ENCODE results near the gene DEK.
"Not testable (repeated sequence)": the region's sequence is repeated elsewhere in the genome, so short reads cannot be mapped to it uniquely, and the experiment has no call there.

The DEK gene

GRCh38 chr6:18192026-18192425 is 72.3 kb downstream of the DEK start:
- no peak for DNase-seq

GRCh38 chr6:18189196-18189595 is 75.1 kb downstream of the DEK start:
- no peak for DNase-seq

GRCh38 chr6:18187701-18188100 is 76.6 kb downstream of the DEK start:
- no peak for DNase-seq

- DNase-seq = no peak
Measured at GRCh38 chr6:18186540-18187250, 77.6 kb downstream of the DEK start.

GRCh38 chr6:18186033-18186432 is 78.3 kb downstream of the DEK start:
- DNase-seq = no peak

GRCh38 chr6:18185624-18186023 is 78.7 kb downstream of the DEK start:
- DNase-seq = no peak

GRCh38 chr6:18183766-18184165 is 80.6 kb downstream of the DEK start:
- no peak for DNase-seq

- DNase-seq = no peak
Measured at GRCh38 chr6:18182568-18182967, 81.8 kb downstream of the DEK start.

- DNase-seq = no peak
Measured at GRCh38 chr6:18179770-18180356, 84.5 kb downstream of the DEK start.

- no peak for DNase-seq
Measured at GRCh38 chr6:18178960-18179615, 85.2 kb downstream of the DEK start.

- DNase-seq = no peak
Measured at GRCh38 chr6:18177286-18177965, 86.9 kb downstream of the DEK start.

GRCh38 chr6:18176198-18176597 is 88.1 kb downstream of the DEK start:
- not testable (repeated sequence) for DNase-seq

Measured in activated CD4-positive, alpha-beta T cell treated with anti-CD3 and anti-CD28 coated beads, Interleukin-2, amount 50 U/mL, for 16 hours (primary cell).